PC-9 (cell line): ENCODE results near the gene SHE. TPM values are rescaled to one million over a fixed set of nuclear protein-coding genes. Genes with fewer than 3 reads are reported as not detected.

Experiments used
- BruUV-seq: library from RNA; stranded (reverse); fragments of 400-500 nt; replicated peaks from 2 replicates; lab custom pipeline; 2021; lab: Mats Ljungman, UMichigan
- CTCF ChIA-PET: fragments of 300-600 bp; sonication (Branson Sonifier 250); formaldehyde crosslinking; loops from one replicate; lab custom pipeline; 2022; ENCODE audit warnings: antibody characterized with exemption; lab: Charles Lee
- POLR2A ChIA-PET: fragments of 300-600 bp; sonication (Branson Sonifier 250); formaldehyde crosslinking; loops from one replicate; lab custom pipeline; 2022; ENCODE audit warnings: antibody characterized with exemption; ENCODE audit not compliant: unreplicated experiment; lab: Charles Lee
- DNase-seq, 2 experiments: peaks; one replicate each; pipeline versions ENCODE4 v3.0.0 to v3.0.0-alpha.2; 2015 to 2022; ENCODE audit warnings: mixed read lengths in 1 of 2
- H2AFZ ChIP-seq: fragments of 200-600 bp; sonication (generic); 2 replicates; pipeline ENCODE4 v1.8.1; 2017; ENCODE audit warnings: antibody characterized with exemption
- H3F3A ChIP-seq: fragments of 200-600 bp; sonication (generic); 2 replicates; pipeline ENCODE4 v1.8.1; 2017; ENCODE audit warnings: antibody characterized with exemption, mild to moderate bottlenecking, low read depth; ENCODE audit not compliant: insufficient read depth
- H3K27ac ChIP-seq: fragments of 200-600 bp; sonication (generic); 2 replicates; pipeline ENCODE4 v1.6.1; 2016; ENCODE audit warnings: mixed run types
- H3K27me3 ChIP-seq: fragments of 200-600 bp; sonication (generic); 2 replicates; pipeline ENCODE4 v1.6.1; 2016; ENCODE audit warnings: low read depth, mixed run types; ENCODE audit not compliant: insufficient read depth
- H3K36me3 ChIP-seq: fragments of 200-600 bp; sonication (generic); 2 replicates; pipeline ENCODE4 v1.6.1; 2016; ENCODE audit warnings: low read depth, mixed run types
- H3K4me1 ChIP-seq: fragments of 200-600 bp; sonication (generic); replicated peaks from 2 replicates; pipeline ENCODE4 v1.6.1; 2016; ENCODE audit warnings: mixed run types; ENCODE audit not compliant: insufficient read depth
- H3K4me2 ChIP-seq: fragments of 200-600 bp; sonication (generic); 2 replicates; pipeline ENCODE4 v1.6.1; 2017; ENCODE audit warnings: mixed run types
- H3K4me3 ChIP-seq: fragments of 200-600 bp; sonication (generic); 2 replicates; pipeline ENCODE4 v1.6.1; 2016; ENCODE audit warnings: mixed run types
- H3K79me2 ChIP-seq: fragments of 200-600 bp; sonication (generic); 2 replicates; pipeline ENCODE4 v1.6.1; 2017; ENCODE audit warnings: low read depth, mixed run types
- H3K9me2 ChIP-seq: fragments of 200-600 bp; sonication (generic); 2 replicates; pipeline ENCODE4 v1.8.1; 2017; ENCODE audit warnings: mild to moderate bottlenecking; ENCODE audit not compliant: insufficient read depth
- H3K9me3 ChIP-seq: fragments of 200-600 bp; sonication (generic); 2 replicates; pipeline ENCODE4 v1.8.1; 2016; ENCODE audit warnings: low read depth; ENCODE audit not compliant: insufficient read depth
- H4K20me1 ChIP-seq: fragments of 200-600 bp; sonication (generic); 2 replicates; pipeline ENCODE4 v1.8.1; 2017; ENCODE audit not compliant: insufficient read depth
- CTCF ChIP-seq: fragments of 200-600 bp; sonication (generic); conservative IDR thresholded peaks from 2 replicates; pipeline ENCODE4 v1.6.1; 2017; ENCODE audit warnings: mixed run types, antibody characterized with exemption, mild to moderate bottlenecking, moderate library complexity
- EZH2 ChIP-seq: fragments of 200-600 bp; sonication (generic); IDR thresholded peaks from 2 replicates; pipeline ENCODE4 v1.8.0; 2017; ENCODE audit warnings: antibody characterized with exemption, low read depth
- intact Hi-C: fragments of 100-400 bp; cut with micrococcal nuclease; formaldehyde crosslinking; loops from one replicate; pipeline ENCODE4 v1.10.0; 2022; ENCODE audit not compliant: unreplicated experiment
- total RNA-seq: library from RNA; stranded (reverse); gene quantifications from 2 replicates; pipeline ENCODE4 v1.2.3, GENCODE V29; 2021

Gene SHE
- total RNA-seq, 1 experiment from 2014 or later, result not detected

GRCh38 chr1:154492115-154492514 is 10.1 kb downstream of the SHE start:
- ChIA-PET CTCF (interaction anchor here (0.5 kb wide), 1 partner anchor 670 kb away, joined by 4 read pairs; no protein-coding TSS in a partner anchor), POLR2A (no interaction called here)
- intact Hi-C loops, result no loop called here
- no peaks in the 10 kb centered on the region for H3K36me3 ChIP-seq
- no peak overlapping the region for H3K4me2 ChIP-seq
- no peaks in the 10 kb centered on the region for H3K4me1 ChIP-seq
- no peak overlapping the region for H2AFZ ChIP-seq
- H3K79me2 ChIP-seq, result no peaks in the 10 kb centered on the region
- no peak overlapping the region for H3K4me3 ChIP-seq
- no peak for DNase-seq
- H4K20me1 ChIP-seq, result peaks cover 5% of the 10 kb centered on the region; the same call in 1 of the 2 replicates
- no peak overlapping the region for H3K27ac ChIP-seq
- H3F3A ChIP-seq, result no peaks in the 10 kb centered on the region
- H3K9me3 ChIP-seq, result no peaks in the 10 kb centered on the region
- peaks cover 87% of the 10 kb centered on the region for H3K27me3 ChIP-seq
- BruUV-seq, result no TSS peak
- no peaks in the 10 kb centered on the region for H3K9me2 ChIP-seq
- TF ChIP-seq EZH2, result no peak
- no peak for TF ChIP-seq CTCF

GRCh38 chr1:154490317-154490716 is 11.9 kb downstream of the SHE start:
- POLR2A ChIA-PET, result no interaction called here
- Histone ChIP-seq H3K4me2 (no peak overlapping the region), H4K20me1 (peaks cover 5% of the 10 kb centered on the region; the same call in 1 of the 2 replicates), H3F3A (0 out of 2 replicates have a peak, but pooled peaks cover under 1% of the 10 kb centered on the region), H3K4me3 (no peak overlapping the region), H2AFZ (no peak overlapping the region), H3K36me3 (no peaks in the 10 kb centered on the region), H3K9me2 (no peaks in the 10 kb centered on the region), H3K9me3 (no peaks in the 10 kb centered on the region), H3K79me2 (no peaks in the 10 kb centered on the region), H3K4me1 (no peaks in the 10 kb centered on the region), H3K27me3 (peaks cover 88% of the 10 kb centered on the region), H3K27ac (no peak overlapping the region)
- TF ChIP-seq CTCF (no peak), EZH2 (no peak)
- CTCF ChIA-PET, result no interaction called here
- intact Hi-C loops, result no loop called here
- no peak for DNase-seq
- no TSS peak for BruUV-seq

- peaks cover 85% of the 10 kb centered on the region for H3K27me3 ChIP-seq
- peaks cover 6% of the 10 kb centered on the region; the same call in 1 of the 2 replicates for H3F3A ChIP-seq
- H3K79me2 ChIP-seq, result no peaks in the 10 kb centered on the region
- H3K4me2 ChIP-seq, result no peak overlapping the region
- no peaks in the 10 kb centered on the region for H3K9me2 ChIP-seq
- no peaks in the 10 kb centered on the region for H3K4me1 ChIP-seq
- peaks cover 5% of the 10 kb centered on the region; the same call in 1 of the 2 replicates for H4K20me1 ChIP-seq
- intact Hi-C loops, result loop anchor here (10.0 kb wide), 1 partner anchor 385 kb away; the partner anchor contains the start of gene KCNN3
- no TSS peak for BruUV-seq
- H2AFZ ChIP-seq, result no peak overlapping the region
- ChIA-PET CTCF (interaction anchor here (0.6 to 0.7 kb wide), 3 partner anchors 9 to 720 kb away, joined by 6 to 13 read pairs (median 12); no protein-coding TSS in a partner anchor), POLR2A (no interaction called here)
- H3K4me3 ChIP-seq, result no peak overlapping the region
- no peak for DNase-seq
- TF ChIP-seq CTCF (no peak), EZH2 (no peak)
- H3K36me3 ChIP-seq, result no peaks in the 10 kb centered on the region
- no peaks in the 10 kb centered on the region for H3K9me3 ChIP-seq
- no peak overlapping the region for H3K27ac ChIP-seq
These were observed 12.4 kb downstream of the SHE start for GRCh38 chr1:154489695-154490274.
